Lung (tissue), 12 donors: ENCODE data around the gene SPATA21. TPM values are rescaled to one million over a fixed set of nuclear protein-coding genes. Genes with fewer than 3 reads are reported as not detected.
A peak's percentile ranks its signal among the peaks of the same experiment; 100 is the strongest.

ENCODE experiments used
- ATAC-seq: fragments of 200-7000 bp; cut with Tn5 transposase; one replicate; pipeline ENCODE4 v1.9.1; 2020; ENCODE audit warnings: moderate number of reproducible peaks; ENCODE audit not compliant: insufficient read depth, low FRiP score
- DNase-seq, 3 donors: peaks; one replicate each; pipeline ENCODE4 v3.0.0-alpha.2; 2013 to 2017
- H3K27ac ChIP-seq, 2 donors: one replicate each; pipeline ENCODE4 v1.5.1; 2013; ENCODE audit warnings: mild to moderate bottlenecking in 2 of 2, moderate library complexity in 2 of 2, control low read depth in 1 of 2, inconsistent platforms in 1 of 2, low read depth in 1 of 2, low read length in 1 of 2
- H3K27me3 ChIP-seq, 3 donors: one replicate each; pipeline ENCODE4 v1.5.1; 2013; ENCODE audit warnings: low read length in 2 of 3; ENCODE audit not compliant: control insufficient read depth in 3 of 3, insufficient read depth in 3 of 3
- H3K36me3 ChIP-seq, 4 donors: one replicate each; pipeline ENCODE4 v1.5.1; 2013; ENCODE audit warnings: low read length in 4 of 4, mild to moderate bottlenecking in 1 of 4, moderate library complexity in 1 of 4; ENCODE audit not compliant: control insufficient read depth in 4 of 4, insufficient read depth in 4 of 4
- H3K4me1 ChIP-seq, 5 donors: one replicate each; pipeline ENCODE4 v1.5.1; 2013; ENCODE audit warnings: low read length in 5 of 5, mild to moderate bottlenecking in 2 of 5, moderate library complexity in 1 of 5; ENCODE audit not compliant: control insufficient read depth in 5 of 5, insufficient read depth in 5 of 5
- H3K4me3 ChIP-seq: one replicate; pipeline ENCODE4 v1.5.1; 2013; ENCODE audit warnings: mild to moderate bottlenecking, control low read depth, moderate library complexity
- H3K9ac ChIP-seq, 2 donors: one replicate each; pipeline ENCODE4 v1.5.1; 2013; ENCODE audit warnings: low read length in 2 of 2, control low read depth in 1 of 2; ENCODE audit not compliant: insufficient read depth in 1 of 2
- H3K9me3 ChIP-seq, 4 donors: one replicate each; pipeline ENCODE4 v1.5.1; 2013; ENCODE audit warnings: low read length in 3 of 4, mild to moderate bottlenecking in 1 of 4, moderate library complexity in 1 of 4; ENCODE audit not compliant: control insufficient read depth in 4 of 4, insufficient read depth in 3 of 4
- WGBS, 2 donors: extraction: QIAGEN DNeasy Blood & Tissue Kit; methylation state at CpG; one replicate each; pipeline ENCODE4 v1.1.7; 2013; 5-methylcytosine and 5-hydroxymethylcytosine counted together
- polyA plus RNA-seq, 2 donors: library from polyadenylated mRNA; stranded (reverse); fragments of 200-250 nt; gene quantifications; one replicate each; pipeline ENCODE4 v1.2.1, GENCODE V29; 2013
- total RNA-seq, 2 donors: library from RNA; depleted of rRNA in 1 of 2; stranded (reverse); fragments of >200 nt in 1 of 2; gene quantifications; one replicate each; pipeline ENCODE4 v1.2.1, GENCODE V29; 2014 to 2021
- TF ChIP-seq, protein P1 (sequence below): IDR thresholded peaks from 2 replicates; pipeline ENCODE4 v1.5.1; 2012; ENCODE audit warnings: mild to moderate bottlenecking; ENCODE audit errors: control extremely low read depth, extremely low read depth
- donor health status: control.
- donor health status: control.
- donor health status: Bipolar disorder and iron deficiency.
- donor health status: healthy.
- donor health status: DM: yes; HTN: yes; CAD: no.

SPATA21 gene
- total and polyA plus RNA-seq, 4 donors, result 0.14 to 0.15 TPM; not detected in 2

DNA sequence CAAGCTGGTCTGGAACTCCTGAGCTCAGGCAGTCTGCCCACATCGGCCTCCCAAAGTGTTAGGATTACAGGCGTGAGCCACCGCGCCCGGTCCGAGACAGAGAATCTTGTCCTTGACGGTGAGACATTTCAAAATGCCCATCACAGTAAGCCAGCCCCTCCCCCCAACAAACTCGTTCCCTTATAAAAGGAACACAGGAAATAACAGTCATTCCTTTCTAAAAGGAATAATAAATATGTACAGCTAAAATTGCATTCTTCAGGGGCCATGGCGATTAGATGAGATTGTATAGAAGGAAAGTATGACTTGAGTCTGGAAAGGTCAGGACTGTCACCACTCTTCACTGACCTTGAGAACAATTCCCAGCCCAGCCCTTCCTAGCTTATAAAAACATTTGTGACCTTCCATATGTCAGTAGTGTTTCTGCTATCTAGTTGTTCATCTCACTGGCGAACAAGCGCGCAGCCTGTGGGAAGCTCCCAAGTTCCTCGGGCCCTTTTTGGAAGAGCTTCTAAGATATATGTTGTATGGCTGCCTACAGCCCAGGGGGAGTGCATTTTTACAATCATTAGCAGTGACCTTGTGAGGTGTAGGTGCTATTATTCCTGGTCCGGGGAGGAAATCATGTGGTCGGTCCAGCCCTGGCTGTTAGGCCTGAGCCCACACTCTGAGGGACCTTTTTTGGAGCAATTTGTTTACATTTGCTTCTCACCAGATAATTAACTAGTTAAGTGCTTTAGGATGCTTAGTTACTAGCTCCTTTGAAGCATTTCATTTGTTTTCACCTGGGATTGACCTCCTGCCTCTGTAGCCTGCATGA is 61.5 kb downstream of the SPATA21 start:
- peaks cover 10 to 40% (median 14%) of the 10 kb centered on the region in 5 donors for H3K4me1 ChIP-seq
- WGBS, 2 donors, result 50 to 60% methylated on average over 15 of the region's 15 CpGs
- peaks cover 0 to 2% (median 0%) of the 10 kb centered on the region in 4 donors for H3K9me3 ChIP-seq
- H3K27ac ChIP-seq, result peak overlapping the region; percentile 74 to 82
- DNase-seq (peak in 2 of 3 donors; percentile 29 to 49), ATAC-seq (no peak)
- TF ChIP-seq, protein P1, sequence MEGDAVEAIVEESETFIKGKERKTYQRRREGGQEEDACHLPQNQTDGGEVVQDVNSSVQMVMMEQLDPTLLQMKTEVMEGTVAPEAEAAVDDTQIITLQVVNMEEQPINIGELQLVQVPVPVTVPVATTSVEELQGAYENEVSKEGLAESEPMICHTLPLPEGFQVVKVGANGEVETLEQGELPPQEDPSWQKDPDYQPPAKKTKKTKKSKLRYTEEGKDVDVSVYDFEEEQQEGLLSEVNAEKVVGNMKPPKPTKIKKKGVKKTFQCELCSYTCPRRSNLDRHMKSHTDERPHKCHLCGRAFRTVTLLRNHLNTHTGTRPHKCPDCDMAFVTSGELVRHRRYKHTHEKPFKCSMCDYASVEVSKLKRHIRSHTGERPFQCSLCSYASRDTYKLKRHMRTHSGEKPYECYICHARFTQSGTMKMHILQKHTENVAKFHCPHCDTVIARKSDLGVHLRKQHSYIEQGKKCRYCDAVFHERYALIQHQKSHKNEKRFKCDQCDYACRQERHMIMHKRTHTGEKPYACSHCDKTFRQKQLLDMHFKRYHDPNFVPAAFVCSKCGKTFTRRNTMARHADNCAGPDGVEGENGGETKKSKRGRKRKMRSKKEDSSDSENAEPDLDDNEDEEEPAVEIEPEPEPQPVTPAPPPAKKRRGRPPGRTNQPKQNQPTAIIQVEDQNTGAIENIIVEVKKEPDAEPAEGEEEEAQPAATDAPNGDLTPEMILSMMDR, result no peak
- no peak overlapping the region for H3K4me3 ChIP-seq
- H3K9ac ChIP-seq, result peak overlapping the region in 1 of 2 donors; percentile 5
- peaks cover 0 to 2% (median under 1%) of the 10 kb centered on the region in 4 donors for H3K36me3 ChIP-seq
- no peaks in the 10 kb centered on the region for H3K27me3 ChIP-seq

DNA sequence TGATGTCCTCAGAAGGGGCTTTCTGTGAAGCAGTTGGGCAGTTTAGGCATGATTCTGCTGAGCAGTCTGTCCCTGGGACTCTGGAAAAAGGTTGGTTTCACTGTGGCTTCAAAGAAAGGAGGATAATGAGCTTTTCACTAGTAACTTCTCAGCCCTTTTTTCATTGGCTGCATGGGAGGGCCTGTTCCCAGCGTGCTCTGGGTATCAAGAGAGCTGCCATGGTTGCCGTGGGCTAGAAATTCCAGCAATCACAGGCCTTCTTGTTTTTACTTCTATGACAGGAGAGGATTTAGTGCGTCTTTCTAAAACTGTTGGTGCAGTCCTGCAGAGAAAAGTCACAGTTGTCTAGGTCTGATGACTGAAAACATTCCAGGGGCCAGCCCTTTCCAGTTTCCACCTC is 63.0 kb downstream of the SPATA21 start:
- no peaks in the 10 kb centered on the region for H3K27me3 ChIP-seq
- H3K4me1 ChIP-seq, result peaks cover 10 to 40% (median 16%) of the 10 kb centered on the region in 5 donors
- no peak for ATAC-seq
- H3K9me3 ChIP-seq, result peaks cover 0 to 2% (median 0%) of the 10 kb centered on the region in 4 donors
- no peak overlapping the region for H3K27ac ChIP-seq
- H3K4me3 ChIP-seq, result no peak overlapping the region
- H3K9ac ChIP-seq, result no peak overlapping the region
- 89% methylated on average over 3 of the region's 3 CpGs for WGBS, 2 donors
- DNase-seq, result no peak
- TF ChIP-seq, protein P1, result no peak
- H3K36me3 ChIP-seq, result peaks cover 0 to 2% (median under 1%) of the 10 kb centered on the region in 4 donors

DNA sequence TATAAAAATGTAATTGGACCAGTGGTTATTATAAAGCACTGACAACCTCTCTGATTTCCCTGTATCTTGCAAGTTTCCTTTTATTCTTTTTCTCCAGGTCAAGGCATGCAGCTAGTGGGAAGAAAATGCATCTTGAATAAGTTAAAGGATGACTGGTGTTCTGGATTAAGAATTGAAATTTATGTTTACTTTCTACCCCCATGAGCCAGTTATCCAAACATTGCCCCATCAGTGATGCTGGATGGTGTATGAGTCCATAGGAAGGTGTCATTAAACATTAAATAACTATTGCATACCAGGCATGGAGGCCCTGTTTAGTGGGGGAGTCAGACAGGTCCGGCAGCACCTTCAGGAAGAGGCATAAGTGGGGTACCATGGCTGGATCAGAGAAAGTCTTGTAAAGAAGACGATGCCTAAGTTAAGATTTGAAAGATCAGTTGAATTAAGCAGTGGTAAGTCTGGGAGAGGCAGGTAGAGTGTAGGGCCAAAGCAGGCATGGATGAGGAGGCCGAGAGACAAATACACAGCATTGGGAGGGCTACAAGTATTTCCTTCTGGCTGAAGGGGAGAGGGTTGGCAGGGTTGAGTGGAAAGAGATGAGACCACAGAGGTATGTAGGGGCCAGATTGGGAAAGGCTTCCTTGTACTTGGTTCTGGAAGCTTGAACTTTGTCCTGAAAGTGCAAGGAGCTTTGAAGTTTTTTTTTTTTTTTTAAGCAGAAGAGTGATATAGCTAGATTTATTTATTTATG is 64.5 kb downstream of the SPATA21 start:
- ATAC-seq (no peak), DNase-seq (no peak)
- Histone ChIP-seq H3K36me3 (peaks cover 0 to 2% (median 1%) of the 10 kb centered on the region in 4 donors), H3K27me3 (no peaks in the 10 kb centered on the region), H3K9ac (no peak overlapping the region), H3K4me1 (peaks cover 10 to 42% (median 25%) of the 10 kb centered on the region in 5 donors), H3K9me3 (peaks cover 0 to 2% (median 0%) of the 10 kb centered on the region in 4 donors), H3K27ac (no peak overlapping the region), H3K4me3 (no peak overlapping the region)
- TF ChIP-seq, protein P1, result no peak
- 85% methylated on average over 3 of the region's 3 CpGs for WGBS, 2 donors
